DMS153 treated with DMSO at 0.1 percent for 48 hours (cell line): Measurements from ENCODE around the gene LOC101059915.
"Not testable (repeated sequence)": the region's sequence is repeated elsewhere in the genome, so short reads cannot be mapped to it uniquely, and the experiment has no call there.

Source experiments
- DNase-seq: peaks from one replicate; lab custom pipeline; 2025; ENCODE audit not compliant: unreplicated experiment; lab: John Stamatoyannopoulos, UW

The LOC101059915 gene

GRCh38 chrX:71671043-71671780, 3.9 kb downstream of the LOC101059915 start:
- DNase-seq: no peak

GRCh38 chrX:71671938-71672337, 4.6 kb downstream of the LOC101059915 start:
- no peak for DNase-seq

GRCh38 chrX:71675636-71676035, 8.3 kb downstream of the LOC101059915 start:
- not testable (repeated sequence) for DNase-seq

GRCh38 chrX:71676068-71676795, 8.9 kb downstream of the LOC101059915 start:
- not testable (repeated sequence) for DNase-seq

GRCh38 chrX:71677195-71677594, 9.8 kb downstream of the LOC101059915 start:
- DNase-seq: not testable (repeated sequence)

GRCh38 chrX:71679575-71680207, 12.3 kb downstream of the LOC101059915 start:
- DNase-seq: no peak

GRCh38 chrX:71696641-71697465, 29.5 kb downstream of the LOC101059915 start:
- DNase-seq: not testable (repeated sequence)

GRCh38 chrX:71697466-71698298, 30.3 kb downstream of the LOC101059915 start:
- DNase-seq: not testable (repeated sequence)

GRCh38 chrX:71698299-71699022, 31.1 kb downstream of the LOC101059915 start:
- DNase-seq: not testable (repeated sequence)

- DNase-seq: not testable (repeated sequence)
These were observed 31.6 kb downstream of the LOC101059915 start for GRCh38 chrX:71699023-71699344.

- not testable (repeated sequence) for DNase-seq
These were observed 35.5 kb downstream of the LOC101059915 start for GRCh38 chrX:71702853-71703252.

- DNase-seq: not testable (repeated sequence)
These were observed 46.7 kb downstream of the LOC101059915 start for GRCh38 chrX:71714064-71714463.

- DNase-seq: not testable (repeated sequence)
These were observed 48.2 kb downstream of the LOC101059915 start for GRCh38 chrX:71715551-71715950.

- DNase-seq: not testable (repeated sequence)
These were observed 49.0 kb downstream of the LOC101059915 start for GRCh38 chrX:71716323-71716722.

GRCh38 chrX:71718185-71718584, 50.8 kb downstream of the LOC101059915 start, which contains the start of gene CXorf49:
Gene CXorf49 (minus strand): TSS chrX:71718285. CDS start chrX:71718151, 134 bp downstream.
- not testable (repeated sequence) for DNase-seq

GRCh38 chrX:71719195-71719594, 51.8 kb downstream of the LOC101059915 start:
- DNase-seq: not testable (repeated sequence)

GRCh38 chrX:71720289-71720886, 53.0 kb downstream of the LOC101059915 start:
- not testable (repeated sequence) for DNase-seq
